Measurements from ENCODE around the gene SLC12A6.
A peak's percentile ranks its signal among the peaks of the same experiment; 100 is the strongest.

The SLC12A6 gene

GRCh38 chr15:34239151-34239808 lies 98.3 kb downstream of the SLC12A6 start:
- peak; percentile 52 for DNase-seq (ENCODE audit: low read depth)
- TF ChIP-seq CTCF (IDR thresholded peaks at IDR 0.05; ENCODE audit: low read depth, low read length, missing control alignments) = no peak
- no peak overlapping the region for H3K4me3 ChIP-seq (ENCODE audit: low read depth, low read length)
- in situ Hi-C loops (cut with HindIII; ENCODE audit: low sequenced_read_pairs) = no loop called here

- no peak for DNase-seq (ENCODE audit: low read depth)
- in situ Hi-C loops (cut with HindIII; ENCODE audit: low sequenced_read_pairs) = no loop called here
- TF ChIP-seq CTCF (IDR thresholded peaks at IDR 0.05; ENCODE audit: low read depth, low read length, missing control alignments) = no peak
Observed at GRCh38 chr15:34233614-34234013, 104.0 kb downstream of the SLC12A6 start.

GRCh38 chr15:34223904-34224596 lies 113.5 kb downstream of the SLC12A6 start:
- TF ChIP-seq CTCF (IDR thresholded peaks at IDR 0.05; ENCODE audit: low read depth, low read length, missing control alignments) = no peak
- peak overlapping the region; percentile 99 for H3K4me3 ChIP-seq (ENCODE audit: low read depth, low read length)
- in situ Hi-C loops (cut with HindIII; ENCODE audit: low sequenced_read_pairs) = no loop called here
- DNase-seq (ENCODE audit: low read depth) = no peak

More at GRCh38 chr15:34233614-34234013, 104.0 kb downstream of the SLC12A6 start:
- no peak overlapping the region for H3K4me3 ChIP-seq (ENCODE audit: low read depth, low read length)

- TF ChIP-seq CTCF (IDR thresholded peaks at IDR 0.05; ENCODE audit: low read depth, low read length, missing control alignments) = no peak
- in situ Hi-C loops (cut with HindIII; ENCODE audit: low sequenced_read_pairs) = no loop called here
Observed at GRCh38 chr15:34217587-34218225, 119.9 kb downstream of the SLC12A6 start.

GRCh38 chr15:34216527-34217270 lies 120.9 kb downstream of the SLC12A6 start:
- no peak for DNase-seq (ENCODE audit: low read depth)
- TF ChIP-seq CTCF (IDR thresholded peaks at IDR 0.05; ENCODE audit: low read depth, low read length, missing control alignments) = no peak
- in situ Hi-C loops (cut with HindIII; ENCODE audit: low sequenced_read_pairs) = no loop called here
- no peak overlapping the region for H3K4me3 ChIP-seq (ENCODE audit: low read depth, low read length)

More at GRCh38 chr15:34217587-34218225, 119.9 kb downstream of the SLC12A6 start:
- DNase-seq (ENCODE audit: low read depth) = no peak
- H3K4me3 ChIP-seq (ENCODE audit: low read depth, low read length) = no peak overlapping the region

- DNase-seq (ENCODE audit: low read depth) = no peak
- no peak overlapping the region for H3K4me3 ChIP-seq (ENCODE audit: low read depth, low read length)
- TF ChIP-seq CTCF (IDR thresholded peaks at IDR 0.05; ENCODE audit: low read depth, low read length, missing control alignments) = no peak
- in situ Hi-C loops (cut with HindIII; ENCODE audit: low sequenced_read_pairs) = no loop called here
Observed at GRCh38 chr15:34214135-34214534, 123.4 kb downstream of the SLC12A6 start.

All from astrocyte of the cerebellum (primary cell).